Measurements from ENCODE around the gene SSB. TPM values are rescaled to one million over a fixed set of nuclear protein-coding genes. Genes with fewer than 3 reads are reported as not detected.
"Not testable (repeated sequence)": the region's sequence is repeated elsewhere in the genome, so short reads cannot be mapped to it uniquely, and the experiment has no call there.

Gene SSB
- total RNA-seq, 1 donor, result 141 TPM

DNA sequence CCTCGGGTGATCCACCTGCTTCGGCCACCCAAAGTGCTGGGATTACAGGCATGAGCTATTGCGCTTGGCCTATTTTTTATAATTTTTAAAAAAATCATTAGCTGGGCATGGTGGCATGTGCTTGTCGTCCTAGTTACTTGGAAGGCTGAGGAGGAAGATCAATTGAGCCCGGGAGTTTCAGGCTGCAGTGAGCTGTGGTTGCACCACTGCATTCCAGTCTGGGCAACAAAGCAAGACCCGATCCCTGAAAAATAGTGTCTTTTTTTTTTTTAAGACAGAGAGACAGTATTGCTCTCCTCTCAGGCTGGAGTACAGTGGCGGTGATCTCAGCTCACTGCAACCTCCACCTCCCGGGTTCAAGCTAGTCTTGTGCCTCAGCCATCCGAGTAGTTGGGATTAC lies 4.8 kb downstream of the SSB start:
- TF ChIP-seq, protein P1, sequence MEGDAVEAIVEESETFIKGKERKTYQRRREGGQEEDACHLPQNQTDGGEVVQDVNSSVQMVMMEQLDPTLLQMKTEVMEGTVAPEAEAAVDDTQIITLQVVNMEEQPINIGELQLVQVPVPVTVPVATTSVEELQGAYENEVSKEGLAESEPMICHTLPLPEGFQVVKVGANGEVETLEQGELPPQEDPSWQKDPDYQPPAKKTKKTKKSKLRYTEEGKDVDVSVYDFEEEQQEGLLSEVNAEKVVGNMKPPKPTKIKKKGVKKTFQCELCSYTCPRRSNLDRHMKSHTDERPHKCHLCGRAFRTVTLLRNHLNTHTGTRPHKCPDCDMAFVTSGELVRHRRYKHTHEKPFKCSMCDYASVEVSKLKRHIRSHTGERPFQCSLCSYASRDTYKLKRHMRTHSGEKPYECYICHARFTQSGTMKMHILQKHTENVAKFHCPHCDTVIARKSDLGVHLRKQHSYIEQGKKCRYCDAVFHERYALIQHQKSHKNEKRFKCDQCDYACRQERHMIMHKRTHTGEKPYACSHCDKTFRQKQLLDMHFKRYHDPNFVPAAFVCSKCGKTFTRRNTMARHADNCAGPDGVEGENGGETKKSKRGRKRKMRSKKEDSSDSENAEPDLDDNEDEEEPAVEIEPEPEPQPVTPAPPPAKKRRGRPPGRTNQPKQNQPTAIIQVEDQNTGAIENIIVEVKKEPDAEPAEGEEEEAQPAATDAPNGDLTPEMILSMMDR (IDR thresholded peaks at IDR 0.05; ENCODE audit: insufficient read depth, low read length), result no peak
- no peak overlapping the region for H3K4me3 ChIP-seq (ENCODE audit: low read depth, low read length)
- DNase-seq (ENCODE audit: low read depth), result no peak

DNA sequence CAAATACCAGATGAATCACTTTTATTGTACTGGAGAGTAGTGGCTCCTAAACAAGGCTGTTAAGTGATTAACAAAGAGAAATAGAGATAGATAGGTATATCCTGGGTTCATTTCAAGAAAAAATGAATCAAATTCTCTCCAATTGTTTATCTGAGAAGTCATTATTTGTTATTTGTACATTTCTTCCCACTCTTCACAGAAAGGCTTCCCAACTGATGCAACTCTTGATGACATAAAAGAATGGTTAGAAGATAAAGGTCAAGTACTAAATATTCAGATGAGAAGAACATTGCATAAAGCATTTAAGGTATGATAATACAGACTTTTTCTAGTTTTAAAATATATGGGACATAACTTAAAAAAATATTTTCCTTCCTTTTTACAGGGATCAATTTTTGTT lies 7.9 kb downstream of the SSB start:
- no peak for DNase-seq (ENCODE audit: low read depth)
- TF ChIP-seq, protein P1 (IDR thresholded peaks at IDR 0.05; ENCODE audit: insufficient read depth, low read length), result no peak
- H3K4me3 ChIP-seq (ENCODE audit: low read depth, low read length), result no peak overlapping the region

DNA sequence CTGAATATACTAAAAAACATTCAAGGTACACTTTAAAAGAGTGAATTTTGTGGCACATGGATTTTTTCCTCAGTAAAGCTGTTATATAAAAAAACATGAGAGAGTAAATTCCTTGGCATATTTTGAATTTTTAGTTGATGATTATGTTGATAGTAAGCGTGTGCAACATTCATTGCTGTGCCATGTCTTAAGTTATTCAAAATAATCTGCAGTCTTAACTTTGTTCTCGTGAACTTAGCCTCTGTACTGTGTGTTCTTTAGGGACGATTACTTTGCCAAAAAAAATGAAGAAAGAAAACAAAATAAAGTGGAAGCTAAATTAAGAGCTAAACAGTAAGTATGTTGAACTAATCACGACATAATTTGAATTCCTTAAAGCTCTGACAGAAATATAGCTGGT lies 9.6 kb downstream of the SSB start:
- peak; percentile 67 for DNase-seq (ENCODE audit: low read depth)
- no peak overlapping the region for H3K4me3 ChIP-seq (ENCODE audit: low read depth, low read length)
- TF ChIP-seq, protein P1 (IDR thresholded peaks at IDR 0.05; ENCODE audit: insufficient read depth, low read length), result no peak

DNA sequence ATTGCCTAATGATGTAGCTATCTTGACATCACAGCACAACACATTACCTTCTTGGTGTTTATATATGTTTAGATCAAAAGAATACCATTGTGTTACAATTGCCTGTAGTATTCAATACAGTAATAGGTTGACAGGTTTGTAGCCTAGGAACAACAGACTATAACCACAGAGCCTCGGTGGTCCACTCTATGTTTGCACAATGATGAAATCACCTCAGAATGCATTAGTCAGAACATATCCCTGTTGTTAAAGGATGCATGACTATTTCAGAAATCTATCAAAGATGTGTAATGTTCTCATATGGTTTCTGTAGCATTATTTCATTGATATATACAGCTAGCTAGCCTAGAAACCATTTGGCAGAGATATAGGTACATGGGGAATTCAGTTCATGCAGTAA lies 17.2 kb downstream of the SSB start:
- peak; percentile 43 for DNase-seq (ENCODE audit: low read depth)
- TF ChIP-seq, protein P1 (IDR thresholded peaks at IDR 0.05; ENCODE audit: insufficient read depth, low read length), result no peak
- no peak overlapping the region for H3K4me3 ChIP-seq (ENCODE audit: low read depth, low read length)

DNA sequence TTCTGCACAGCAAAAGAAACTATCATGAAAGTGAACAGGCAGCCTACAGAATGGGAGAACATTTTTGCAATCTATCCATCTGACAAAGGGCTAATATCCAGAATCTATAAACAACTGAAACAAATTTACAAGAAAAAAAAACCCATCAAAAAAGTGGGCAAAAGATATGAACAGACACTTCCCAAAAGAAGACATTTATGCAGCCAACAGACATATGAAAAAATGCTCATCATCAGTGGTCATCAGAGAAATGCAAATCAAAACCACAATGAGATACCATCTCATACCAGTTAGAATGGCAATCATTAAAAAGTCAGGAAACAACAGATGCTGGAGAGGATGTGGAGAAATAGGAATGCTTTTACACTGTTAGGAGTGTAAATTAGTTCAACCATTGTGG lies 18.3 kb downstream of the SSB start:
- not testable (repeated sequence) for H3K4me3 ChIP-seq (ENCODE audit: low read depth, low read length); DNase-seq (ENCODE audit: low read depth)

DNA sequence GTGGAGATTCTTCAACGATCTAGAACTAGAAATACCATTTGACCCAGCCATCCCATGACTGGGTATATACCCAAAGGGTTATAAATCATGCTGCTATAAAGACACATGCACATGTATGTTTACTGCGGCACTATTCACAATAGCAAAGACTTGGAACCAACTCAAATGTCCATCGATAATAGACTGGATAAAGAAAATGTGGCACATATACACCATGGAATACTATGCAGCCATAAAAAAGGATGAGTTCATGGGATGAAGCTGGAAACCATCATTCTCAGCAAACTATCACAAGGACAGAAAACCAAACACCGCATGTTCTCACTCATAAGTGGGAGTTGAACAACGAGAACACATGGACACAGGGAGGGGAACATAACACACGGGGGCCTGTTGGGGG lies 18.7 kb downstream of the SSB start:
- not testable (repeated sequence) for DNase-seq (ENCODE audit: low read depth)

DNA sequence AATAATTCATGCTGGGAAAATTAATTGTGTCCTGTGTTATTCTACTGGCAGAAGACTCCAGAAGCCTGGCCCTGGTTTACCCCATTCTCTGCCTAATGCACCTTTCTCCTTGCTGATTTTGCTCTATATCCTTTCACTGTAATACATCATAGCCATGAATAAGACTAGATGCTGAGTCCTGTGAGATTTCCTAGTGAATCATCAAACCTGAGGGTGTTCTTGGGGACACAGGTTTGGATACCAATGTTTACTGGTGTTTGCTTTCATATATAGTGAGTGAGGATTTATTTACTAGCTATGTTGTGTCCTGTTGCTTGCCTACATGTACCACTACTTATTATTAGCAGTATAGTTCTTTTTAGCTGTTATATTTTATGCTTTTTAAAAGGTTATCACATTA lies 19.6 kb downstream of the SSB start:
- DNase-seq (ENCODE audit: low read depth), result no peak
- no peak overlapping the region for H3K4me3 ChIP-seq (ENCODE audit: low read depth, low read length)
- TF ChIP-seq, protein P1 (IDR thresholded peaks at IDR 0.05; ENCODE audit: insufficient read depth, low read length), result no peak

More for the DNA sequence above, 18.7 kb downstream of the SSB start:
- not testable (repeated sequence) for H3K4me3 ChIP-seq (ENCODE audit: low read depth, low read length)

DNA sequence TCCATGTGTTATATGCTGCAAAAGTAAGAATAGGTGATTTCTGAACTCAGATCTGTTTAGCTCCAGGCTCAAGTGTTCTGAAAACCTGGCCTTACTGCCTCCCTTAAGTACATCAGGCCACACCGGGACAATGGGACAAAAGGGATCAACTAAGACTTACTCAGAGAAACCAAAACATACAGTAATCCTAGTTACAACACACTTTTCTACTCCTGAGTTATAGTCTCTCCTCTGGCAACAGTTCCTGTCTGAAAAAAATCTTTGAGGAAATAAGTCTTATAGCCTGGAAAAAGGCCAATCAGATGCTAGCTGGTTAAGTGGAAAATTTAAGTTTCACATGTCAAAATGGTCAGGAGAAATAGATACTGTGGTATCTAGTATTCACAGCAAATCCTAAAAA lies 20.4 kb downstream of the SSB start:
- TF ChIP-seq, protein P1 (IDR thresholded peaks at IDR 0.05; ENCODE audit: insufficient read depth, low read length), result no peak
- H3K4me3 ChIP-seq (ENCODE audit: low read depth, low read length), result no peak overlapping the region
- no peak for DNase-seq (ENCODE audit: low read depth)

DNA sequence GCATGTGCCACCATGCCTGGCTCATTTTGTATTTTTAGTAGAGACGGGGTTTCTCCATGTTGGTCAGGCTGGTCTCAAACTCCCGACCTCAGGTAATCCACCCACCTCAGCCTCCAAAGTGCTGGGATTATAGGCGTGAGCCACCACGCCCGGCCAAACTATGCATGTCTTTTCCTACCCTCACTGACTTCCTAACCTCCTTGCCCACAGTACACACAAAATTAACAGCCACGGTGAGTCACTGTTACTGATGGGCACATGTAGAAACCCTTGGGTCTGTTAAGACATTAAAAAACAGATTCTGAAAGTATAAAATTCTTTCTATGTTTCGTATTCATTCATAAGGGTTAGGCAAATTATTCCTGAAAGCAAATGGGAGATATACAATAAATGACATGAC lies 21.4 kb downstream of the SSB start:
- H3K4me3 ChIP-seq (ENCODE audit: low read depth, low read length); DNase-seq (ENCODE audit: low read depth): not testable (repeated sequence)
